ENCODE results near the gene NR2F1.

DNA sequence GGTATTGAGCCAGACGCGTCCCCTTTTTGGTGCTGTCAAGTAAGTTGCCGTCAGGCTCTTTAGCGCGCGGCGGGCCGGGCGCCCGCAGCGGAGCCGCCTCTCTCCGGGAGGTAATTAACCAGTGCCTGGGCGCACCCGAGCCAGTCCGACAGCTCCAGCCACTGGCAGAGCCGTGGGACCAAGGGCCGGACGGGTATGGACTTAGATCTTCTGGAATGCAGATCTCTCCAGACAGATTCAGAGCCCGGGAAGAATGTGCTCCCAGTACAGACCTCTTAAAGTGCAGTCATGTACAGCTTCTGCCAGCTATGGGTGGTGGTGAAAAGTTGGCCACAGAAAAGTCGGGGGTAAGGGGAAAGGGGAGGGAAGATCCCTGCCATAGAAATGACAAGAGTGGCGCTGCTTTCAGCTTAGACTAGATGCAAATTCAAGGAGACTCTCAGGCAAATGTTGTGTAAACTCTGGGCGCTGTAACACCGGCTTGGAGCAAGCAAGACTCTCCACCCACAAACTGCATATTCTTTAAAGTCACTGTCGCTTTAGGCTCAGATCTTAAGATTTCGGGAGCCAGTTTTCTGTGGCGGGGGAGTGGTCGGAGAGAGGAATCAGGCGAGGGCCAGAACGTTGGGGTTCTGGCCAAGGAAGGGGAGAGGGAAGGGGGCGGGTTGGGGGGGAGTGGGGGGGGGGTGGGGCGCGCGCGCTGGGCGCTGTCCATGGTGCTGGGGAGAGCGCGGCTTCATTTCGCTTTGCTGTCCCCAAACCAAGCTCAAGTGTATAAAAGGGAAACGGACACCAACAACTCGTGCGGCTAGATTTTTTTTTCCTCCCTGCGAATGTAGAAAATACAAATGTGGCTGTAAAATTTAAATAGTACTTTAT, 29.2 kb downstream of the NR2F1 start:
- TF ChIP-seq GATA3 (IDR thresholded peaks at IDR 0.05; ENCODE audit: low read depth, low read length), result no peak
- TF ChIP-seq GATA2 (IDR thresholded peaks at IDR 0.05; ENCODE audit: low read depth, low read length), result no peak

All from SH-SY5Y (cell line).